GM18907 (cell line): ENCODE data around the gene PPM1G.

Source experiments
- ATAC-seq: cut with Tn5 transposase; IDR thresholded peaks from one replicate; pipeline ENCODE4 v1.9.1; 2021; ENCODE audit warnings: mild to moderate bottlenecking, moderate library complexity; ENCODE audit not compliant: unreplicated experiment

Gene PPM1G

GRCh38 chr2:27336173-27336572 is 73.2 kb downstream of the PPM1G start:
- ATAC-seq: no peak

DNA sequence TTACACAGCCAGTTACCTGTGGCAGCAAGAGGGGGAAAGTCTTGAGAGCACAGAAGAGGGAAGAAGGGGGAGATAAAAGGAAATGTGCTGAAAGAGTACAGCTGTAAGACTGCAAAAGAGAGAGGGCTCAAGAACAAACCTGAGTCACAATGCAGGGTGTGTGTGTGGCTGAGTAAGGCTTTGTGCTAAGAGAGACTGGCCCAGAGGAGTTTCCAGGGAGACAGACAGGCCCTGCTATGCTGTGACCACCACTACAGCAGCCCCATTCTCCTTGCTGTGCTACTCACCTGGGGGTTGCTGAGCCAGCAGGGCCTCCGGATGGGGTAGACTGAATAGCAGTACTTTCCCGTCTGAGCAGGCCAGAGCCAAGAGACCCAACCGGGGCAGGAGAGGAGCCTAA is 74.1 kb downstream of the PPM1G start:
- no peak for ATAC-seq
